Measurements from ENCODE around the gene MAN1A1. TPM values are rescaled to one million over a fixed set of nuclear protein-coding genes. Genes with fewer than 3 reads are reported as not detected.
A peak's percentile ranks its signal among the peaks of the same experiment; 100 is the strongest.

Gene MAN1A1
- total RNA-seq, 4 donors from 2014 or later, result 71.7 to 170 (median 128) TPM

DNA sequence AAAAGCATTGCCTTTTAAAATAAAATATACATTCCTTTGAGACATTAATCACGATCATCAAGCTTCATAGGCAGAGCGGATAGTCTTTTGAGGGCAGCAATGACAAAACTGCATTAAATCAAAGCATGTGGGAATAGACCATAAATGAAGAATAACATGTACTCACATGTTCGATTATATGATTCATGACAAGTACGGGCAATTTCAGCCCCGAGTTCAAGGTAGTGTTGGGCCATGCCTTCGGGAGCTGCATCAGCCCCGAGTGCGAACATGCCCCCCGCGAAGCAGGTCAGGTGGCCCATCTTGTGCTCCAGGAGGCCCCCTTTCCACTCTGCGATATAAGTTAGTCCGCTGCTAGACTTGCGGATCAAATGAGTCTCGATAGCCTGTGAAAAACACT lies 160.1 kb downstream of the MAN1A1 start:
- Histone ChIP-seq H3K27ac (no peak overlapping the region), H3K36me3 (peaks cover 0 to 4% of the 10 kb centered on the region in 2 donors), H3K27me3 (no peaks in the 10 kb centered on the region), H3K4me1 (peaks cover 0 to under 1% of the 10 kb centered on the region in 2 donors), H3K4me3 (replicated peaks in 1 of 3) (no peak overlapping the region), H3K9me3 (no peaks in the 10 kb centered on the region)
- DNase-seq, result no peak
- intact Hi-C loops (cut with DNase I), result no loop called here
- TF ChIP-seq CTCF (IDR thresholded peaks at IDR 0.05) (no peak), POLR2A (IDR thresholded peaks at IDR 0.05) (no peak)
- 82 to 83% methylated on average over 14 of the region's 14 CpGs for WGBS, 2 donors

DNA sequence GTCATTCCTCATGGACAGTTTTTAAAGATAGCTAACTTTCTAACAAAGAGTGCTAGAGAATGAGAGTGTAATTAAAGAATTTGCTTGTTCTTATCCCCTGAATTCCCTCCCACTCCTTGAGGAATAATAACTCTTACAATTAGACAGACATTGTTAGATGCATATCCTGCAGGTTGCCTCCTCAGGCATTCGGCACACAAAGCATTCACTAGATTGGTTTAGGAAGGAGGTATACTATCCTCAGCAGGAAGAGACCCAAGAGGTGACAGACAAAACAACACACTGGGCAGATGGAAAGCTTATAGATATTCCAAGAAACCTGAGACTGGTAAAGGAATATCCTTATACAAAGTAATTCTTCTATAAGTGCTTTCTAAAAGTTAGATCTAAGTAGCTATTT lies 162.0 kb downstream of the MAN1A1 start:
- intact Hi-C loops (cut with DNase I), result no loop called here
- Histone ChIP-seq H3K4me3 (replicated peaks in 1 of 3) (no peak overlapping the region), H3K36me3 (peaks cover 0 to 4% of the 10 kb centered on the region in 2 donors), H3K4me1 (peaks cover 4 to 10% of the 10 kb centered on the region in 2 donors), H3K27me3 (no peaks in the 10 kb centered on the region), H3K9me3 (no peaks in the 10 kb centered on the region), H3K27ac (no peak overlapping the region)
- no peak for DNase-seq
- 74 to 76% methylated on average over 1 of the region's 1 CpG for WGBS, 2 donors
- TF ChIP-seq POLR2A (IDR thresholded peaks at IDR 0.05) (no peak), CTCF (IDR thresholded peaks at IDR 0.05) (no peak)

DNA sequence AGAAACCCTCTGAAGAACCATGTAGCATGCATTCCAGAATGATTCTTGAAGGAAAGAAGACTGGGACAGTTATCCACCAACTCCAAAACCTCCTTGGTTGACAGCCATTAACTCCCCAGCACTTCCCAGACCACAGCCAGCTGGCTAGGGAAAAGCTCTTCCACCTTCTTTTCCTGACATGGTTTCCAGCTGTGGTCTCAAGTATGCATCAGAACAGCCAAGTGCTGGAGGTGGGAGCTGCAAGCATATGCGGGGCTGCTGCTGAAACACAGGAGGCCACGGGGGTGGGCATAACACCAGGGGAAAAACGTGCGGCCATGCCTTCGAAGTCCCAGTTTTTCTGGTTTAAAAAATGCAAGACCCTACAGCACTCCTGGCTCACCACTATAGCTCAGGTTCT lies 163.1 kb downstream of the MAN1A1 start:
- WGBS, 2 donors, result 84 to 93% methylated on average over 5 of the region's 5 CpGs

GRCh38 chr6:119184008-119184648 lies 165.4 kb downstream of the MAN1A1 start:
- Histone ChIP-seq H3K27me3 (no peaks in the 10 kb centered on the region), H3K4me1 (peaks cover 4 to 10% of the 10 kb centered on the region in 2 donors), H3K36me3 (peaks cover 0 to 6% of the 10 kb centered on the region in 2 donors), H3K27ac (peak overlapping the region in 1 of 3 donors; percentile 46), H3K9me3 (no peaks in the 10 kb centered on the region), H3K4me3 (replicated peaks in 1 of 3) (no peak overlapping the region)
- TF ChIP-seq CTCF (IDR thresholded peaks at IDR 0.05) (no peak), POLR2A (IDR thresholded peaks at IDR 0.05) (no peak)
- DNase-seq, result no peak
- intact Hi-C loops (cut with DNase I), result no loop called here
- 60 to 73% methylated on average over 5 of the region's 5 CpGs for WGBS, 2 donors

More for the DNA sequence above, 163.1 kb downstream of the MAN1A1 start:
- intact Hi-C loops (cut with DNase I), result no loop called here
- Histone ChIP-seq H3K4me3 (replicated peaks in 1 of 3) (no peak overlapping the region), H3K4me1 (peaks cover 4 to 10% of the 10 kb centered on the region in 2 donors), H3K27me3 (no peaks in the 10 kb centered on the region), H3K36me3 (peaks cover 0 to 4% of the 10 kb centered on the region in 2 donors), H3K27ac (no peak overlapping the region), H3K9me3 (no peaks in the 10 kb centered on the region)
- no peak for TF ChIP-seq CTCF (IDR thresholded peaks at IDR 0.05)
- TF ChIP-seq POLR2A (IDR thresholded peaks at IDR 0.05), result no peak
- DNase-seq, result no peak

DNA sequence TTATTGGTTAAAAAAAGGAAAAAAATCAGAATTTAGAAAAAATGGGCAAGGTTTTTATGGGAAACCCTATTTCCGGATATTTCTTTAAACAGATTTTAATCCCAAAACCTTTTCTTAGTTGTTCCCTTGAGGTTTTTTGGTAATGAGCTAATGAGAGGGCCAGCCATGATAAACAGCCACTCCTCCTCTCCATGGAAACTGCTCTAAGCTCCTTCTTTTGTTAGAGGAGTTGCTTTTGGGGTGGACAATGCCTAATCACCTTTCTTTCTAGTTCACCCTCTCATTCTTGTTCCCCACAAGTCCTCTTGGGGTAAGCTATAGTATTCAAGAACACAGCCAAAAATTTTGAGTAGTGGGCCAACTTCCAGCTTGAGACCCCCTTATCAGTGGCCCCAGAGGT lies 166.1 kb downstream of the MAN1A1 start:
- no peak for TF ChIP-seq POLR2A (IDR thresholded peaks at IDR 0.05)
- TF ChIP-seq CTCF (IDR thresholded peaks at IDR 0.05), result no peak
- DNase-seq, result no peak
- intact Hi-C loops (cut with DNase I), result no loop called here
- H3K4me1 ChIP-seq, result peaks cover 4 to 10% of the 10 kb centered on the region in 2 donors
- no peak overlapping the region for H3K27ac ChIP-seq
- WGBS, 2 donors, result 85 to 88% methylated on average over 1 of the region's 1 CpG
- H3K9me3 ChIP-seq, result no peaks in the 10 kb centered on the region
- H3K4me3 ChIP-seq (replicated peaks in 1 of 3), result no peak overlapping the region
- no peaks in the 10 kb centered on the region for H3K27me3 ChIP-seq
- peaks cover 0 to 5% of the 10 kb centered on the region in 2 donors for H3K36me3 ChIP-seq

Measured in thyroid gland (tissue), 4 donors.